Fibroblast of lung (primary cell): ENCODE measurements around the gene NDST1. TPM values are rescaled to one million over a fixed set of nuclear protein-coding genes. Genes with fewer than 3 reads are reported as not detected.

Experiments
- DNase-seq, 2 donors: peaks; one replicate each; pipeline versions ENCODE4 v3.0.0 to v3.0.0-alpha.2; 2010; ENCODE audit warnings: low read depth in 2 of 2
- H2AFZ ChIP-seq: 2 replicates; pipeline ENCODE4 v1.5.1; 2012; ENCODE audit warnings: low read length, control low read depth, inconsistent platforms
- H3K27ac ChIP-seq: 2 replicates; pipeline ENCODE4 v1.5.1; 2011; ENCODE audit warnings: low read length, control low read depth; ENCODE audit not compliant: insufficient read depth
- H3K27me3 ChIP-seq: 2 replicates; pipeline ENCODE4 v1.5.1; 2011; ENCODE audit warnings: mild to moderate bottlenecking, low read length; ENCODE audit not compliant: control insufficient read depth, insufficient read depth
- H3K36me3 ChIP-seq: 2 replicates; pipeline ENCODE4 v1.5.1; 2011; ENCODE audit warnings: low read length; ENCODE audit not compliant: control insufficient read depth, insufficient read depth
- H3K4me1 ChIP-seq: 2 replicates; pipeline ENCODE4 v1.5.1; 2011; ENCODE audit warnings: low read length; ENCODE audit not compliant: control insufficient read depth, insufficient read depth; ENCODE audit errors: extremely low read depth
- H3K4me2 ChIP-seq: 2 replicates; pipeline ENCODE4 v1.5.1; 2011; ENCODE audit warnings: low read length, control low read depth; ENCODE audit not compliant: insufficient read depth; ENCODE audit errors: extremely low read depth
- H3K4me3 ChIP-seq, 4 experiments: fragments of 200-600 bp in 1 of 4; sonication (generic) in 1 of 4; replicated peaks in 1 of 4; 2 replicates each; pipeline ENCODE4 v1.5.1; 2011 to 2016; ENCODE audit warnings: low read length in 4 of 4, low read depth in 3 of 4, mild to moderate bottlenecking in 3 of 4, control low read depth in 2 of 4, inconsistent platforms in 1 of 4, mixed read lengths in 1 of 4; ENCODE audit not compliant: insufficient read depth in 1 of 4; ENCODE audit errors: control extremely low read depth in 1 of 4
- H3K79me2 ChIP-seq: 2 replicates; pipeline ENCODE4 v1.5.1; 2012; ENCODE audit warnings: mild to moderate bottlenecking, low read length, inconsistent platforms; ENCODE audit not compliant: control insufficient read depth, insufficient read depth
- H3K9ac ChIP-seq: 2 replicates; pipeline ENCODE4 v1.5.1; 2011; ENCODE audit warnings: mild to moderate bottlenecking, low read length, control low read depth; ENCODE audit not compliant: insufficient read depth
- H3K9me3 ChIP-seq: 2 replicates; pipeline ENCODE4 v1.5.1; 2012; ENCODE audit warnings: low read depth, low read length; ENCODE audit not compliant: control insufficient read depth, insufficient read depth
- H4K20me1 ChIP-seq: 2 replicates; pipeline ENCODE4 v1.5.1; 2011; ENCODE audit warnings: low read length; ENCODE audit not compliant: control insufficient read depth, insufficient read depth; ENCODE audit errors: extremely low read depth
- CTCF ChIP-seq, 2 donors: IDR thresholded peaks in 1 of 2; conservative IDR thresholded peaks in 1 of 2; 1 replicate in 1 of 2; 2 replicates in 1 of 2; pipeline ENCODE4 v1.5.1; 2011 to 2012; ENCODE audit warnings: low read length in 2 of 2, control low read depth in 1 of 2, inconsistent platforms in 1 of 2, low read depth in 1 of 2, mild to moderate bottlenecking in 1 of 2
- EZH2 ChIP-seq: IDR thresholded peaks from 2 replicates; pipeline ENCODE4 v1.5.1; 2012; ENCODE audit warnings: low read length, control low read depth, mild to moderate bottlenecking; ENCODE audit errors: missing control alignments
- polyA plus RNA-seq, 2 donors: library from polyadenylated mRNA; depleted of rRNA in 1 of 2; stranded (reverse) in 1 of 2; unstranded in 1 of 2; fragments of >200 nt; gene quantifications; 2 replicates each; pipeline ENCODE4 v1.2.1, GENCODE V29; 2011 to 2012; ENCODE audit warnings: missing spikeins in 1 of 2
- total RNA-seq: library from RNA; depleted of rRNA; stranded (reverse); fragments of >200 nt; gene quantifications from 2 replicates; pipeline ENCODE4 v1.2.1, GENCODE V29; 2014

Gene NDST1
- total and polyA plus RNA-seq, 2 donors (not counting 1 experiment from before 2014, with no cell fraction given), result 38.5 to 94.8 TPM

- Histone ChIP-seq H3K4me2 (no peak overlapping the region), H3K4me1 (peaks cover 5% of the 10 kb centered on the region), H3K27me3 (peaks cover 2% of the 10 kb centered on the region), H3K36me3 (no peaks in the 10 kb centered on the region), H3K9me3 (no peaks in the 10 kb centered on the region), H4K20me1 (no peaks in the 10 kb centered on the region), H3K27ac (no peak overlapping the region), H3K79me2 (no peaks in the 10 kb centered on the region), H3K9ac (no peak overlapping the region), H3K4me3 (no peak overlapping the region), H2AFZ (no peak overlapping the region)
- TF ChIP-seq CTCF (conservative IDR thresholded peaks at IDR 0.05 in 1 of 2, IDR thresholded peaks at IDR 0.05 in 1 of 2; ENCODE audit: low read depth in 1 of 2, low read length in 2 of 2), result no peak
- no peak for TF ChIP-seq EZH2
- no peak for DNase-seq
Observed at GRCh38 chr5:150601491-150602345, 93.8 kb downstream of the NDST1 start.

- Histone ChIP-seq H3K4me3 (no peak overlapping the region), H3K27ac (no peak overlapping the region), H4K20me1 (no peaks in the 10 kb centered on the region), H3K9ac (no peak overlapping the region), H3K4me2 (no peak overlapping the region), H3K4me1 (peaks cover 5% of the 10 kb centered on the region), H3K79me2 (no peaks in the 10 kb centered on the region), H3K27me3 (peaks cover 2% of the 10 kb centered on the region), H3K9me3 (no peaks in the 10 kb centered on the region), H2AFZ (no peak overlapping the region), H3K36me3 (no peaks in the 10 kb centered on the region)
- DNase-seq, result no peak
- TF ChIP-seq EZH2 (no peak), CTCF (conservative IDR thresholded peaks at IDR 0.05 in 1 of 2, IDR thresholded peaks at IDR 0.05 in 1 of 2; ENCODE audit: low read depth in 1 of 2, low read length in 2 of 2) (no peak)
Observed at GRCh38 chr5:150603052-150603451, 95.1 kb downstream of the NDST1 start.

- Histone ChIP-seq H3K4me2 (no peak overlapping the region), H3K79me2 (no peaks in the 10 kb centered on the region), H3K9ac (no peak overlapping the region), H3K27ac (no peak overlapping the region), H3K4me3 (no peak overlapping the region), H3K36me3 (no peaks in the 10 kb centered on the region), H3K4me1 (peaks cover 5% of the 10 kb centered on the region), H2AFZ (no peak overlapping the region), H4K20me1 (no peaks in the 10 kb centered on the region), H3K9me3 (no peaks in the 10 kb centered on the region), H3K27me3 (peaks cover 2% of the 10 kb centered on the region)
- no peak for DNase-seq
- TF ChIP-seq CTCF (conservative IDR thresholded peaks at IDR 0.05 in 1 of 2, IDR thresholded peaks at IDR 0.05 in 1 of 2; ENCODE audit: low read depth in 1 of 2, low read length in 2 of 2) (no peak), EZH2 (no peak)
Observed at GRCh38 chr5:150603491-150603890, 95.6 kb downstream of the NDST1 start.
